Neutrophil (primary cell): ENCODE results near the gene HOXD3.

Experiments used
- H3K27ac ChIP-seq: fragments of 200-600 bp; sonication (generic); 2 replicates; pipeline ENCODE4 v1.5.1; 2016; ENCODE audit warnings: mild to moderate bottlenecking, moderate library complexity
- H3K27me3 ChIP-seq: fragments of 200-600 bp; sonication (generic); 2 replicates; pipeline ENCODE4 v1.6.0; 2016; ENCODE audit warnings: mild to moderate bottlenecking
- H3K36me3 ChIP-seq: fragments of 200-600 bp; sonication (generic); 2 replicates; pipeline ENCODE4 v1.5.1; 2017
- H3K4me1 ChIP-seq, 2 experiments: fragments of 200-600 bp in 1 of 2; sonication (generic) in 1 of 2; 1 replicate in 1 of 2; 2 replicates in 1 of 2; pipeline versions ENCODE4 v1.5.1 to v1.6.1; 2013 to 2016; ENCODE audit warnings: low read depth in 1 of 2, low read length in 1 of 2, mild to moderate bottlenecking in 1 of 2, moderate library complexity in 1 of 2; ENCODE audit not compliant: control insufficient read depth in 1 of 2, insufficient read depth in 1 of 2
- H3K4me3 ChIP-seq, 2 experiments: fragments of 200-600 bp in 1 of 2; sonication (generic) in 1 of 2; 1 replicate in 1 of 2; 2 replicates in 1 of 2; pipeline ENCODE4 v1.5.1; 2013 to 2016; ENCODE audit warnings: low read depth in 1 of 2, low read length in 1 of 2, mild to moderate bottlenecking in 1 of 2, moderate library complexity in 1 of 2
- H3K9me3 ChIP-seq: fragments of 200-600 bp; sonication (generic); 2 replicates; pipeline ENCODE4 v1.5.1; 2016
- TF ChIP-seq, protein P1 (sequence below): fragments of 200-600 bp; sonication (generic); IDR thresholded peaks from 2 replicates; pipeline ENCODE4 v1.5.1; 2016; ENCODE audit warnings: antibody characterized with exemption

The HOXD3 gene

DNA sequence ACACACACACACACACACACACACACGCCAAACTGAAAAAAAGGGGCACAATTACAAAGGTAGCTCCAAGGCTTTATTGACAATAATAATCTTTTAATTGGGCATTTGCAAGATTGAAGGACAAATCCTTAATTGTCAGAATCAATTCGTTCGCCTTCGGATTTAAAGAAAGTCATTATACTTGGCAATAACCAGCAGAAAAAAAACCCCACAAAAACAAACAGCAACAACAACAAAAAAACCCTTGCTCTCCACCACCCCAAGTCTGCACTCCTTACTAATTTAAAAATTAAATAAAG lies 29.4 kb upstream of the HOXD3 start:
- Histone ChIP-seq H3K27ac (no peak overlapping the region), H3K36me3 (no peaks in the 10 kb centered on the region), H3K4me3 (no peak overlapping the region), H3K9me3 (no peaks in the 10 kb centered on the region), H3K4me1 (peaks cover 19 to 36% of the 10 kb centered on the region in 2 experiments), H3K27me3 (peaks cover 100% of the 10 kb centered on the region)
- TF ChIP-seq, protein P1, sequence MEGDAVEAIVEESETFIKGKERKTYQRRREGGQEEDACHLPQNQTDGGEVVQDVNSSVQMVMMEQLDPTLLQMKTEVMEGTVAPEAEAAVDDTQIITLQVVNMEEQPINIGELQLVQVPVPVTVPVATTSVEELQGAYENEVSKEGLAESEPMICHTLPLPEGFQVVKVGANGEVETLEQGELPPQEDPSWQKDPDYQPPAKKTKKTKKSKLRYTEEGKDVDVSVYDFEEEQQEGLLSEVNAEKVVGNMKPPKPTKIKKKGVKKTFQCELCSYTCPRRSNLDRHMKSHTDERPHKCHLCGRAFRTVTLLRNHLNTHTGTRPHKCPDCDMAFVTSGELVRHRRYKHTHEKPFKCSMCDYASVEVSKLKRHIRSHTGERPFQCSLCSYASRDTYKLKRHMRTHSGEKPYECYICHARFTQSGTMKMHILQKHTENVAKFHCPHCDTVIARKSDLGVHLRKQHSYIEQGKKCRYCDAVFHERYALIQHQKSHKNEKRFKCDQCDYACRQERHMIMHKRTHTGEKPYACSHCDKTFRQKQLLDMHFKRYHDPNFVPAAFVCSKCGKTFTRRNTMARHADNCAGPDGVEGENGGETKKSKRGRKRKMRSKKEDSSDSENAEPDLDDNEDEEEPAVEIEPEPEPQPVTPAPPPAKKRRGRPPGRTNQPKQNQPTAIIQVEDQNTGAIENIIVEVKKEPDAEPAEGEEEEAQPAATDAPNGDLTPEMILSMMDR: no peak

DNA sequence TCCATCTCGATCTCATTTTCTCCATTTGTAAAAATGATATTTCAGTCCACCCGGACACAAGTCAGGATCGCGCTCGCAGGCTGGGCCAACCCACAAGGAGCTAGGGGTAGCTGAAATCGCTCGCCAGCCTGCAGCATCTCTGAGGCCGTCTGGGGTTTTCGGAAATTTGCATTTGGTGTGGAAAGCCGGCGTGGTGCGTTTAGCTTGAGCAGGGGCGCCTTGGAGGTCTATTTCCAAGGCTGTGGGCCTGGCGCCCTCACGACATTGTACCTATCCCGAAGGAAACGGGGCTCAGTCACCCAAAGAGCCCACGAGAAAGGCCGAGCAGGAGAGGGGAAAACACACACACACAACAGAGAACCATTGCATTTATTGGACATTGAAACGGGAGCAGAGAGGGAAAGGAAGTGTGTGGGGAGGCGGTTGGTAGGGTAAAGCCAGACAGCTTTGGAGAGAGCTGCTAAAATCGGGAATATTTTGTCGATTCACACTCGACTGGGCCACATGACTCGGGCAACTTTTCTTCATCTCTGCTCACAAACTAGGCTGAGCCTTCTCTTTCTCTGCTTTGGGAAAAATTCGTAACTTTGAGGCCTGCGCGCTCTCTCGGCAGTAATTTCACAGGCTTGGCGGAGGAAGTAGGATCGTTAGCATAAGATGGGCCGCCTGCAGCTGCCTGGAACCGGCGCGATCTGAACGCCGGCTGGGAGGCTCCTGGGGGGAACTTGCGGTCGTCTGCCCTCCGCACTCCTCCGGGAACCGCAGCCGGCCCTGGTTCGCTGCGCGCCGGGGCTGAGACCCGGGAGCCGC lies 28.7 kb upstream of the HOXD3 start:
- Histone ChIP-seq H3K36me3 (no peaks in the 10 kb centered on the region), H3K27me3 (peaks cover 100% of the 10 kb centered on the region), H3K27ac (no peak overlapping the region), H3K9me3 (no peaks in the 10 kb centered on the region), H3K4me1 (peaks cover 19 to 30% of the 10 kb centered on the region in 2 experiments), H3K4me3 (no peak overlapping the region)
- TF ChIP-seq, protein P1: no peak

DNA sequence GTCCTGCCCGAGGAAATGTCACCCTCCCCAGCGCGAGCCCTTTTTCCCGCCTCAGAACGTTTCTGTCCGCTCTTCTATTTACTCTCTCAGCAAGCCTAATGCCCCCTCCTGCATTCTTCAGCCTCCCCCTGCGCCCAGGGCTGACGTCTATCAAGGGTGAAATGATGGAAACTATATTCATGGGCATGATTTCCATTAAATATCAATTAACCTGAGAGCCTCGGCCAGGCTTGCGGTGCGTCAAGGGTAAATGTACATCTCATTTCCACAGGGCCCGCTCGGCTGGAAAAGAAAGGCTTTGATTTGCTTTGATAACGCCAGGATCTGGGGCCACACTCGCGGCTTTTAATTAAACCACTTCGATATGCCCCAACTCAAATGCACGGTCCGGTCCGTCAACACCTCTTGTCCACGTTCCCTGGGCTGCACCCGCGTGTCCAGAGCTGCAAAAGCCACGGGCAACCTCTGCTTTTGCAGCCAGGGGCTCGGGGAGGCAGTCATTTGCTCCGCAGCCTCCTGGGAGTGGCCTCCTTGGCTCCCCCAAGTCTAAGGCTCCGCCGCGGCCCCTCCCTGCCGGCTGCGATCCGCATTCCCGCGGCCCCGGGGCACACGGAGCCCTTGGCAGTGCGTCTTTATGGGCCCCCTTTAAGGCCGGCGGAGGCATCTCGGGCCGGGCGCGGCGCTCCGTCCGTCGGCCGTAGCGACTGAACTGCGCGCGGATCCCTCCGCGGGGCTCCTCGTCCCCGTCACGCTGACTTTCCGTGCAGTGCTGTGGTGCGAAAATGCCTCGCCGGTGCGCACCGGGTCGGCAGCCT lies 27.9 kb upstream of the HOXD3 start, which contains the start of gene HOXD8:
Gene HOXD8 (plus strand): TSS at position 724 of the 815 bp plus-strand sequence. CDS start 662 bp downstream, outside the sequence.
- Histone ChIP-seq H3K4me3 (peak within 1 kb of the TSS; percentile 13 to 49), H3K27ac (no peak within 1 kb of the TSS), H3K4me1 (peaks cover 19 to 30% of the 10 kb centered on the region in 2 experiments), H3K9me3 (no peaks in the 10 kb centered on the region), H3K27me3 (peaks cover 100% of the 10 kb centered on the region), H3K36me3 (no peaks in the 10 kb centered on the region)
- TF ChIP-seq, protein P1: no peak

DNA sequence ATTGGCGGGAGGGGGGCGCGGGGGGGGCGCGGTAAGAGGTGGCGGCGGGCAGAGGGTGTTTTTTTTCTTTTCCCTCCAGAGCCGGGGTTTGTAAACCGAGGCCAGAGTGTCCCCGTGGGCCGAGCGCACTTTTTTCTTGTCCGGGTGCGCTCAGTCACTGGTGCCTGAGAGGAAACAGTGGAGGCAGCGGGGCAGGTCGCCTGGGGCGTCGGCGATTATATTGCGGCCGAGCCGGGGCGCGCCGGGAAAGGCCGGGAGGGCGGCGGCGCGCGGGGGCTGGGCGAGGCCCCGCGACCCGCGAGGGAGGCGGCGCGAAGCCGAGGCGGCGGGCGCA lies 27.3 kb upstream of the HOXD3 start:
- H3K27me3 ChIP-seq: peaks cover 100% of the 10 kb centered on the region
- H3K9me3 ChIP-seq: no peaks in the 10 kb centered on the region
- TF ChIP-seq, protein P1: no peak
- H3K4me3 ChIP-seq: peak overlapping the region; percentile 13 to 49
- H3K27ac ChIP-seq: no peak overlapping the region
- H3K36me3 ChIP-seq: no peaks in the 10 kb centered on the region
- H3K4me1 ChIP-seq: peaks cover 19 to 30% of the 10 kb centered on the region in 2 experiments

DNA sequence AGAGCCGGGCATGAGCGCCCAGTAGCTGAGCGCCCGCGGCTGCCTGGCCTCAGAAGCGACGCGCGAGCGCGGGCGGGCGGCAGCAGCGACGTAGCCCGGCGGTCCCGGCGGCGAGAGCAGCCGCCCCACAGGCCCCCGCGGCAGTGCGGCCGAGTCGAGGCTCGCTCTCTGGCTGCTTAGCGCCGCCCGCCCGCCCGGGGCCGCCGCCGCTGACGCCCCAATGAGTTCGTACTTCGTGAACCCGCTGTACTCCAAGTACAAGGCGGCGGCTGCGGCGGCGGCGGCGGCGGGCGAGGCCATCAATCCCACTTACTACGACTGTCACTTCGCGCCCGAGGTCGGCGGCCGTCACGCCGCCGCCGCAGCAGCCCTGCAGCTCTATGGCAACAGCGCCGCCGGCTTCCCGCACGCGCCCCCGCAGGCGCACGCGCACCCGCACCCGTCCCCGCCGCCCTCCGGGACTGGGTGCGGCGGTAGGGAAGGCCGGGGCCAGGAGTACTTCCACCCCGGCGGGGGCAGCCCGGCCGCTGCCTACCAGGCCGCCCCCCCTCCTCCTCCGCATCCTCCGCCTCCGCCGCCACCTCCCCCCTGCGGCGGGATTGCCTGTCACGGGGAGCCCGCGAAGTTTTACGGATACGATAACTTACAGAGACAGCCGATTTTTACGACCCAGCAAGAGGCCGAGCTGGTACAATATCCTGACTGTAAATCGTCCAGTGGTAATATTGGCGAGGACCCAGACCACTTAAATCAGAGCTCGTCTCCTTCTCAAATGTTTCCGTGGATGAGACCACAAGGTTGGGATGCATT lies 26.8 kb upstream of the HOXD3 start:
- TF ChIP-seq, protein P1: no peak
- peaks cover 19 to 30% of the 10 kb centered on the region in 2 experiments for H3K4me1 ChIP-seq
- peak overlapping the region; percentile 13 to 16 for H3K4me3 ChIP-seq
- H3K27me3 ChIP-seq: peaks cover 100% of the 10 kb centered on the region
- no peak overlapping the region for H3K27ac ChIP-seq
- H3K9me3 ChIP-seq: no peaks in the 10 kb centered on the region
- H3K36me3 ChIP-seq: no peaks in the 10 kb centered on the region
